Right lobe of liver (tissue), 4 donors: ENCODE data around the gene ZC3HAV1.

Experiments used
- POLR2A ChIP-seq: fragments of 450-650 bp; IDR thresholded peaks from one replicate; pipeline ENCODE4 v1.6.1; 2017; ENCODE audit warnings: antibody characterized with exemption, mild to moderate bottlenecking
- TF ChIP-seq, protein P1 (sequence below), 4 donors: fragments of 200-600 bp in 3 of 4; fragments of 450-650 bp in 1 of 4; IDR thresholded peaks; one replicate each; pipeline versions ENCODE4 v1.5.1 to v1.8.0; 2016 to 2022; ENCODE audit warnings: antibody characterized with exemption in 4 of 4, mild to moderate bottlenecking in 2 of 4
- donor health status: DM: no; HTN: no; CAD: no.
- donor health status: DM: no; HTN: no; CAD: no.
- donor health status: DM: no; HTN: yes; CAD: no.

DNA sequence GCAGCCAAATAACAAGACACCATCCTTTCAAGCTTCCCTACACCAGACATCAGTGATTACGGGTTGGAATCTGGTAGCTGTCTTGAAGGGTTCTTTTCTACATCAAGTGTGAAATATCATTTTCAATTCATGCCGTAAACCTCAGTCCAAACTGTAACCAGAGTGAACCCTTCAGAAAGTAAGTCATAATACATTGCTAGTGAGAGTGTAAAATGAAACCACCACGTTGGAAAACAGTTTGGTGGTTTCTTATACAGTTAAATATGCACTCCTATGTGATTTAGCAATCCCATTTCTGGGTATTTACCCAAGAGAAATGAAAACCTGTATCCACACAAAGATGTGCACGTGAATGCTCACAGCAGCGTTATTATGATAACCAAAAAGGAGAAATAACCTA is 48.1 kb downstream of the ZC3HAV1 start:
- no peak for TF ChIP-seq POLR2A
- TF ChIP-seq, protein P1, sequence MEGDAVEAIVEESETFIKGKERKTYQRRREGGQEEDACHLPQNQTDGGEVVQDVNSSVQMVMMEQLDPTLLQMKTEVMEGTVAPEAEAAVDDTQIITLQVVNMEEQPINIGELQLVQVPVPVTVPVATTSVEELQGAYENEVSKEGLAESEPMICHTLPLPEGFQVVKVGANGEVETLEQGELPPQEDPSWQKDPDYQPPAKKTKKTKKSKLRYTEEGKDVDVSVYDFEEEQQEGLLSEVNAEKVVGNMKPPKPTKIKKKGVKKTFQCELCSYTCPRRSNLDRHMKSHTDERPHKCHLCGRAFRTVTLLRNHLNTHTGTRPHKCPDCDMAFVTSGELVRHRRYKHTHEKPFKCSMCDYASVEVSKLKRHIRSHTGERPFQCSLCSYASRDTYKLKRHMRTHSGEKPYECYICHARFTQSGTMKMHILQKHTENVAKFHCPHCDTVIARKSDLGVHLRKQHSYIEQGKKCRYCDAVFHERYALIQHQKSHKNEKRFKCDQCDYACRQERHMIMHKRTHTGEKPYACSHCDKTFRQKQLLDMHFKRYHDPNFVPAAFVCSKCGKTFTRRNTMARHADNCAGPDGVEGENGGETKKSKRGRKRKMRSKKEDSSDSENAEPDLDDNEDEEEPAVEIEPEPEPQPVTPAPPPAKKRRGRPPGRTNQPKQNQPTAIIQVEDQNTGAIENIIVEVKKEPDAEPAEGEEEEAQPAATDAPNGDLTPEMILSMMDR (IDR thresholded peaks at IDR 0.05): no peak
